ENCODE results near the gene KIF6.

Gene KIF6

DNA sequence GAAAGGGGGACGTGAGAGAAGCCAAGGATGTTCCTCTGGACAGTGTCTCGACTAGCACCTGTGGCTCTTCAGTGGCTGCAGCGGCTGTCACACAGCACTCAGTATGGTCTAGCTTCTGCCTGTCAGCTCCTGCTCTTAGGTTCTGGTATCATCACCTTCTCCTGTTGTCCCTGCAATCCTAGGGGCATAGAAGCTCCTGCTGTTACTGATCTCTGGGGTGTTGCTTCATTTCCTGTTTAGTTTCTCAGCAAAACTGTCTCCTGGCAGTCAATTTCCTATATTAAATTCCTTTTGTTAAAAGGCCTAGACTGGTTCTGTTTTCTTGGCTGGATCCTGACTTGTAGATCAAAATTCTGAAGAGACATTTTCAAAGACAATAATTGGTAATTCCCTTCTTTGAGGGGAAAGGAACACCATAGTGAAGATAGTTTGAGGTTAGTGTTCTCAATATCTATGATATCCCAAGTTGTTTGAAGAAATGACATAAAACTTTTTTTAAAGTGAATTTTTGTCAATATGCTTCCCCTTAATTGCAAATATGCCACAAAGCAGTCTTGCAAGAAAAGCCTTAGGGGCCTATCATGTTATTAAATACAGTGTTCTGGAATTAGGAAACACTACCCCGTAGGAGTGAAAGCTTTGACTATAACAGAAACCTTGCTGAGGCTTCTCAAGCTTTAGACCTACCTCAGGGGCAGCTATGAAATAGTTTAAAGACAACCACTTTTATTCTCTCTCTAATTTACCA is 148.5 kb downstream of the KIF6 start:
- in situ Hi-C loops (cut with MboI; ENCODE audit: low pct_unique_long_range_greater_than_20kb, low sequenced_read_pairs, unreplicated experiment) = no loop called here
- no peak for DNase-seq (ENCODE audit: low spot score)
- TF ChIP-seq, protein P1, sequence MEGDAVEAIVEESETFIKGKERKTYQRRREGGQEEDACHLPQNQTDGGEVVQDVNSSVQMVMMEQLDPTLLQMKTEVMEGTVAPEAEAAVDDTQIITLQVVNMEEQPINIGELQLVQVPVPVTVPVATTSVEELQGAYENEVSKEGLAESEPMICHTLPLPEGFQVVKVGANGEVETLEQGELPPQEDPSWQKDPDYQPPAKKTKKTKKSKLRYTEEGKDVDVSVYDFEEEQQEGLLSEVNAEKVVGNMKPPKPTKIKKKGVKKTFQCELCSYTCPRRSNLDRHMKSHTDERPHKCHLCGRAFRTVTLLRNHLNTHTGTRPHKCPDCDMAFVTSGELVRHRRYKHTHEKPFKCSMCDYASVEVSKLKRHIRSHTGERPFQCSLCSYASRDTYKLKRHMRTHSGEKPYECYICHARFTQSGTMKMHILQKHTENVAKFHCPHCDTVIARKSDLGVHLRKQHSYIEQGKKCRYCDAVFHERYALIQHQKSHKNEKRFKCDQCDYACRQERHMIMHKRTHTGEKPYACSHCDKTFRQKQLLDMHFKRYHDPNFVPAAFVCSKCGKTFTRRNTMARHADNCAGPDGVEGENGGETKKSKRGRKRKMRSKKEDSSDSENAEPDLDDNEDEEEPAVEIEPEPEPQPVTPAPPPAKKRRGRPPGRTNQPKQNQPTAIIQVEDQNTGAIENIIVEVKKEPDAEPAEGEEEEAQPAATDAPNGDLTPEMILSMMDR (IDR thresholded peaks at IDR 0.05; ENCODE audit: extremely low read depth, insufficient read depth, missing control alignments) = no peak

DNA sequence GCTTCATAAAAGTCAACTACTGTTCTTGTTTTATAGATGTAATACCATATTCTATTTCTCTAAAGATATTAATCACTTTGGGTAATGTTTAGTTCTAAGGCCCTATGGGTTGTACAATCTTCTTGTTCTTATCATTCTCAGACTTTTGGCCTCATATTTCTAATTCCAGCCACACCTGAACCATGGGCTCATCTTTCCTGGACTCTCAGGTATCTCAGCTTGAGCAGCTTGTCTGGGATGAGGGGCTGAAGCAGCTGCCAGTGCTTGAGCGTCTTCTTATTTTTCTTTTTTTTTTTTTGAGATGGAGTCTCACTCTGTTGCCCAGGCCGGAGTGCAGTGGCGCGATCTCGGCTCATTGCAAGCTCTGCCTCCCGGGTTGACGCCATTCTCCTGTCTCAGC is 150.2 kb downstream of the KIF6 start:
- no peak for DNase-seq (ENCODE audit: low spot score)
- TF ChIP-seq, protein P1 (IDR thresholded peaks at IDR 0.05; ENCODE audit: extremely low read depth, insufficient read depth, missing control alignments) = no peak
- in situ Hi-C loops (cut with MboI; ENCODE audit: low pct_unique_long_range_greater_than_20kb, low sequenced_read_pairs, unreplicated experiment) = no loop called here

DNA sequence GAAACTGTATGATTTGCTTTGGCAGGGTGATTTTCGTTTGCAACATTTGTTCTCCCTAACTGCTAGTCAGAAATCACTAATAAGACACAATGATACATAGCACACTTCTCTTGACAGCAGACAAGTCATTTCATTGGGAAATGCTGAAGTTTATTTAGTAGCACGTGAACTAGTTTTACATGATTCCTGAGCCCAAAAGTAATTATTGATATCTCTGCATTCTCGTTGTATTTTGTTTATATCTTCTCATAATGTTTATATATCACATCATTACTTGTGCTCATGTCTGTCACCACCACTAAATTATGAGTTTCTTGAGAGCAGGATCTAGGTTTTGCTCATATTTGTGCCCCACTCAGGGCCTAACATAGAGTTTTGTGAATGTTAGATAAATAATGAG is 151.7 kb downstream of the KIF6 start:
- in situ Hi-C loops (cut with MboI; ENCODE audit: low pct_unique_long_range_greater_than_20kb, low sequenced_read_pairs, unreplicated experiment) = no loop called here
- TF ChIP-seq, protein P1 (IDR thresholded peaks at IDR 0.05; ENCODE audit: extremely low read depth, insufficient read depth, missing control alignments) = no peak
- DNase-seq (ENCODE audit: low spot score) = no peak

DNA sequence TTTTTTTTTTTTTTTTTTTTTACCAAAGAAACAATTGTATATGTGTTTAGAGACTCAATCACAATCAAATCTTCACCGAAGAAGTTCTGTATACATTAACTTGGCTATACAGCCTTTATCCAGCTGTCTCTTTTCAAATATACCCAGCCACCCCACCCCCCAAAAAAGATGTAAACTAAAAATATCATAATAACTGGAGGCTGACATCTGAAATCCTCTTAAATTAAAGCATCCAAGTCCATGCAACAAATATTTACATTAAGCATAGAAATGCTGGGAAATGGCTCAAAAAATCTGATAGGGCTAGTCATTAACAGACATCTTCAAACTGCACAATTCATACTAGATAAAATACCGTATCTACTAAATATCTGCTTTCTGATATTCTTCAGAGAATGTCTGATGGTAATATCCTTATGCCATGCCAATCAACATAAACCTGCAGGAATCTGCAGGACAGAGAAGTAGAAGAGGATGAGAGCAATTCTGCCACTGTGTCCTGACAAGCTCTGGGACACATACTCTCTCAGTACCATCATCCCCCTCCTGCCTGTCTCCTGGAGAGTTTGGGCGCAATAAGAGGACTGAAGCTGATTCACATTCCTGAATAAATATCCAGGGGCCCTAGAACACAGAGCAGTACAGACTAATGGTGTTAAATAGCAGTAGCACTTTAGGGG is 152.4 kb downstream of the KIF6 start:
- DNase-seq (ENCODE audit: low spot score) = no peak
- in situ Hi-C loops (cut with MboI; ENCODE audit: low pct_unique_long_range_greater_than_20kb, low sequenced_read_pairs, unreplicated experiment) = no loop called here
- TF ChIP-seq, protein P1 (IDR thresholded peaks at IDR 0.05; ENCODE audit: extremely low read depth, insufficient read depth, missing control alignments) = no peak

DNA sequence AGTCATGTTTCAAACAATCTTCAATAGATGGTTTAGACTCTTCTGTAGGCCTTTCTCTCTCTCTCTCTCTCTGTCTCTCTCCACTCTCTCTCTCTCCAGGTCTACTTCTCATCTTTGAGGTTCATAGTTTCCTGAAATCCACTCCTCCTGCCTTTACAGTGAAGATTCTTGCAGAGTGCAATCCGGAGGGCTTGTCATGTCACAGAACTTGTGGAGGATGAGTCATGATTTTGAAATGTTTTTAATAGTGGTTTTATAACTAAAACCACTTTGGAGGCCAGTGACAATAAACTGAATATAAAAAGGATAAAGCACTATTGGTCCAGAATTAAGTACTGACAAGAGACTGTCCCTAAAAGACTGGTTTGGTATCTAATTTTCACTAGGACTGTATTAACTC is 156.3 kb downstream of the KIF6 start:
- in situ Hi-C loops (cut with MboI; ENCODE audit: low pct_unique_long_range_greater_than_20kb, low sequenced_read_pairs, unreplicated experiment) = no loop called here
- no peak for DNase-seq (ENCODE audit: low spot score)
- TF ChIP-seq, protein P1 (IDR thresholded peaks at IDR 0.05; ENCODE audit: extremely low read depth, insufficient read depth, missing control alignments) = no peak

DNA sequence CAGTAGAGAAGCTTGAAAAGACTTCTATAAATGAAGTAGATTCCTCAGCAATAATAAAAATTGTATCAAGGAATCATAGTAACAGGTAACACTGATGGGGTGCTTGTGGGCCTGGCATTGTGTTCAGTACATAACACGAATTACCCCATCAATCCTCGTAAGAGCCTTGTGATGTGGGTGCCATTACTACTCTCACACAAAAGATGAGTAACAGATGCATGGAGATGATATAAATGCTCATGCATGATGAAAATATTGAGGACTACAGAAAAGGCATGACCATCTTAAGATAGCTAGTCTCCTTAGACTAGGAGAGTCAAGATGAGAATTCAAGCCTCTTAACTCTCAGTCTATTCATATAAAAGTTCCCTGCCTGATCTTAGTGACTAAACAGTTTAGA is 158.1 kb downstream of the KIF6 start:
- in situ Hi-C loops (cut with MboI; ENCODE audit: low pct_unique_long_range_greater_than_20kb, low sequenced_read_pairs, unreplicated experiment) = no loop called here
- TF ChIP-seq, protein P1 (IDR thresholded peaks at IDR 0.05; ENCODE audit: extremely low read depth, insufficient read depth, missing control alignments) = no peak
- DNase-seq (ENCODE audit: low spot score) = no peak
